ENCODE data around the gene SLC25A25. TPM values are rescaled to one million over a fixed set of nuclear protein-coding genes. Genes with fewer than 3 reads are reported as not detected.

The SLC25A25 gene
- total RNA-seq, 1 donor from 2014 or later, result 34.7 TPM

DNA sequence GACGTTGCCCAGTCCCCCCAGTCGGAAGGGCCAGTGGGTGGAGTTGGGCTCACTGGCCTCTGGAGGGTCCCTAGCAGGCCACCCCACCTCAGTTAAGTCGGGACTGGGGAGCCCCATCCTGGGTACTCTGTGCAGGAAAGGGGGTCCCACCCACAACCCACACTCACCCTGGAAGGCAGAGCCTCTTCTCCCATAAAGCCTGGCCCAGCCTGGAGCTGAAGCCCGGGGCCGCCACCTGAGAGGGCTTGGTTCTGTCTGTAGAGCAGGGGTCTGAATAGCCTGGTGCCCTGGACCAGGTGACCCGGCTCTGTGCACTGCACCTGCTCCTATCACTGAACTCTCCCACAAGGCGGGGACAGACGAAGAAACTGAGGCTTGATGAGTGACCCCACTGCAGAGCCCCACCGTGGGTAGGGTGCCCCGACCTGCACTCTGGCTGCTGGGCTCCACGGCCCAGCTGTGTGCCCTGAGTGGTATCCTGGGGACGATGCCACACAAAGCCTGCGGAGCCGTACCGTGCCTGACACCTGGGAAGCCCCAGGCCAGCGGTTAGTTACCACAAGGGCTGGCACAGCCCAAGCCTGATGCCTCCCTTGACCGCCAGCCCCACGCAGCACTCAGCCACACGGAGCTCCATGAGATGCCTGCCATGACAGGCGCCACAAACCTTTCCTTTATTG, 52.2 kb downstream of the SLC25A25 start:
- DNase-seq (no peak), ATAC-seq (no peak)
- H3K36me3 ChIP-seq, result peaks cover 36% of the 10 kb centered on the region
- no peaks in the 10 kb centered on the region for H3K9me3 ChIP-seq
- H3K27ac ChIP-seq, result no peak overlapping the region
- no peaks in the 10 kb centered on the region for H3K27me3 ChIP-seq
- intact Hi-C loops (cut with DNase I), result no loop called here
- H3K4me1 ChIP-seq, result peaks cover 11% of the 10 kb centered on the region
- H3K4me3 ChIP-seq, result no peak overlapping the region
- TF ChIP-seq, protein P1, sequence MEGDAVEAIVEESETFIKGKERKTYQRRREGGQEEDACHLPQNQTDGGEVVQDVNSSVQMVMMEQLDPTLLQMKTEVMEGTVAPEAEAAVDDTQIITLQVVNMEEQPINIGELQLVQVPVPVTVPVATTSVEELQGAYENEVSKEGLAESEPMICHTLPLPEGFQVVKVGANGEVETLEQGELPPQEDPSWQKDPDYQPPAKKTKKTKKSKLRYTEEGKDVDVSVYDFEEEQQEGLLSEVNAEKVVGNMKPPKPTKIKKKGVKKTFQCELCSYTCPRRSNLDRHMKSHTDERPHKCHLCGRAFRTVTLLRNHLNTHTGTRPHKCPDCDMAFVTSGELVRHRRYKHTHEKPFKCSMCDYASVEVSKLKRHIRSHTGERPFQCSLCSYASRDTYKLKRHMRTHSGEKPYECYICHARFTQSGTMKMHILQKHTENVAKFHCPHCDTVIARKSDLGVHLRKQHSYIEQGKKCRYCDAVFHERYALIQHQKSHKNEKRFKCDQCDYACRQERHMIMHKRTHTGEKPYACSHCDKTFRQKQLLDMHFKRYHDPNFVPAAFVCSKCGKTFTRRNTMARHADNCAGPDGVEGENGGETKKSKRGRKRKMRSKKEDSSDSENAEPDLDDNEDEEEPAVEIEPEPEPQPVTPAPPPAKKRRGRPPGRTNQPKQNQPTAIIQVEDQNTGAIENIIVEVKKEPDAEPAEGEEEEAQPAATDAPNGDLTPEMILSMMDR (IDR thresholded peaks at IDR 0.05), result no peak

DNA sequence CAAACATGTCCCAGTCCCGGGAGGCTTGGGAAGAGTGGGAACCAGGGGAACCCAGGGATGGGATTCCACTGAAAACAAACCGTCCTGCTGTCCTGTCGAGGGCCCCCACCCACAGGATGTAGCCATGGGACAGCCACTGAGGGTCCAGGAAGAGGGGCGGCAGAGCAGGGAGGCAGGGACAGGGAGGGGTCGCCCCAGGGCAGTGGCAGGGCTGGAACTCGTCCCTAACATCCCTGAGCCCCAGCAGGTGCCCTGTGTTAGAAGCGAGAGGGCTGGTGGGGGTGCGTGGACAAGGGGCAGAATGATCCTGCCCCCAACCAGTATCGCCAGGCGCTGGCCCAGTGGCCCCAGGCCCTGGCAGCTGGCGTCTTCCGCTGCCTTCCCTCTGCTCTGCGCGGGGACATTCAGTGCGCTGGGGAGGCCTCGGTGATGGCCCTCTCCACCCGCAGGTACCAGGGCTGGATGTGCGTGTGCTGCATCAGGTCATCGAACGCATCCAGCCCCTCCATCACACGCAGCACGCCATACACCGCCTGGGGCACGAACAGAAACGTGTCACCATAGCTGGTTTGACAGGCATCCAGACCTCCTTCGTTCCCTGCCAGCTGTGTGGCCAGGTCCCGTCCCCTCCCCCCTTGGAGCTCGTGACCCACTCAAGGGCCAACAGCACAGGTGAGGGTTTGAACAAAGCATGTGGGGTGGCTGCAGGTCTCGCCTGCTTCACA, 52.9 kb downstream of the SLC25A25 start:
- TF ChIP-seq, protein P1 (IDR thresholded peaks at IDR 0.05), result no peak
- Histone ChIP-seq H3K4me3 (no peak overlapping the region), H3K36me3 (peaks cover 36% of the 10 kb centered on the region), H3K27ac (no peak overlapping the region), H3K27me3 (no peaks in the 10 kb centered on the region), H3K9me3 (no peaks in the 10 kb centered on the region), H3K4me1 (peaks cover 15% of the 10 kb centered on the region)
- DNase-seq (no peak), ATAC-seq (no peak)
- intact Hi-C loops (cut with DNase I), result no loop called here

DNA sequence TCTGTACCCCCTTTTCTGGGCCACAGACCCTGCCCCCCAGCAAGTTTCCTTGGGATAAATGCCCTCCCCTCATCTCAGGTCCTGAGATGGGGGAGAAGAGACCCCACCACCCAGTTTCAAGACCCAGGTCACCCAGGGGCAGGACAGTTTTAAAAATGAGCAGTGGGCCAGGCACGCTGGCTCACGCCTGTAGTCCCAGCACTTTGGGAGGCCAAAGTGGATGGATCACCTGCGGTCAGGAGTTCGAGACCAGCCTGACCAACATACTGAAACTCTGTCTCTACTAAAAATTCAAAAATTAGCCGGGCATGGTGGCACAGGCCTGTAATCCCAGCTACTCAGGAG, 53.4 kb downstream of the SLC25A25 start:
- TF ChIP-seq, protein P1 (IDR thresholded peaks at IDR 0.05), result no peak
- Histone ChIP-seq H3K4me3 (no peak overlapping the region), H3K27ac (no peak overlapping the region), H3K27me3 (no peaks in the 10 kb centered on the region), H3K36me3 (peaks cover 36% of the 10 kb centered on the region), H3K4me1 (peaks cover 17% of the 10 kb centered on the region), H3K9me3 (no peaks in the 10 kb centered on the region)
- DNase-seq (no peak), ATAC-seq (no peak)
- intact Hi-C loops (cut with DNase I), result no loop called here

DNA sequence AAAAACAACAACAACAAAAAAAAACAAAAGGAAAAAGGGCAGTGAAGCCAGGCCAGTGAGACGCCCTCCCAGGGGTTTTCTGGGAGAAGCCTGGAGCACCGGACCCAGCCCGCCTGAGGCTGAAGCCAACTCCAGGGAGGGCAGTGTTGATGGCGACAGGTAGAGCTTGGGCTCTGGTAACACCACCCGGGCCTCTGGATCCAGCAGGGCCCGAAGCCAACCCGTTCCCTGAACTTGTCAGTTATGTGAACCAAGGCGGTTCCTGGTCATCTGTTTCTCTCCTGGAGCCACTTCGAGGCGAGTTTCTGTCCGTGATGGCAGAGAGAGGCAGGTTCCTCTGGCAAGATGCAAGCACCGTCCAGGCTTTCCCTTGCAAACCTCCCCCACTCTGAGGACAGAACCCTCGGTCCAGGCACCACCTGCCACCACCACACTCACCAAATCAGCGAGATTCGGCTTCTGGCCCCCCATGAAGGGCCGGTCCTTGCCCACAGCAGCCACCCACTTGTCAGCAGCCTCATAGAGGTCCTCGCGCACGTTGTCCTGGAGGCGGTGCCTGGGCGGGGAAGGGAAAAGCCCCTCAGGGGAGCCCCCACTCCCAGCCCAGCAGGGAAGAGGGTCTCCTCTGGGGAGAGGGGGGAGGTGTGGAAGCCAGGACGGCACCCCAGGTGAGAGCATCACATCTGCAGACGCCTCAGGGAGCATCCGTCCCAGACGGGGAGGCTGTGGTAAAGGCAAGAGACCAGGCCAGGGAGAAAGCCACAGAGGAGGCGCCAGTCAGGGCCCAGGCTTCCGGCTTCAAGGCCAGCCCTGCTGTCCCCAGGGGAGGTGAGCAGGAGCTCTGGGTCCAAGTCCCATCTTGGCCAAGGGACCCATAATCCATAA, 54.1 kb downstream of the SLC25A25 start:
- Histone ChIP-seq H3K27ac (no peak overlapping the region), H3K36me3 (peaks cover 36% of the 10 kb centered on the region), H3K27me3 (no peaks in the 10 kb centered on the region), H3K9me3 (no peaks in the 10 kb centered on the region), H3K4me1 (peaks cover 22% of the 10 kb centered on the region), H3K4me3 (no peak overlapping the region)
- TF ChIP-seq, protein P1 (IDR thresholded peaks at IDR 0.05), result no peak
- ATAC-seq (no peak), DNase-seq (no peak)
- intact Hi-C loops (cut with DNase I), result no loop called here

DNA sequence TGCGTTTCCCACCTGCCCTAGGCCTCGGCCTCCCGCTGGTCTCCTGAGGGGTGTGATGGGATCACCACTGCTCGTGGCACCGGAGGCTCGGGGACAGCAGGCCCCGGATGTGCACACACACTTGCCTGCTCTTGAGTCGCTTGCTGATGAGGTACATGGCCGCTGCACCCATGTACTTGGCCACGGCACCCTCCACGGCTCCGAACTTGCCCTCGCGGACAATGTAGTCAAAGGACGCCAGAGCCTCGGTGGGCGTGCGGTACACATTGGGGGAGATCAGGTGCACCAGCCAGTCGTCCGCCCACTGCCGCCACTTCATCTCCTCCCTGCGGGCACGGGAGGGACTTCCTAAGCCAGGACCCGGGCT, 54.8 kb downstream of the SLC25A25 start:
- H3K9me3 ChIP-seq, result no peaks in the 10 kb centered on the region
- intact Hi-C loops (cut with DNase I), result no loop called here
- H3K36me3 ChIP-seq, result peaks cover 36% of the 10 kb centered on the region
- ATAC-seq (no peak), DNase-seq (no peak)
- H3K27ac ChIP-seq, result no peak overlapping the region
- TF ChIP-seq, protein P1 (IDR thresholded peaks at IDR 0.05), result no peak
- no peaks in the 10 kb centered on the region for H3K27me3 ChIP-seq
- no peak overlapping the region for H3K4me3 ChIP-seq
- H3K4me1 ChIP-seq, result peaks cover 21% of the 10 kb centered on the region

Measured in upper lobe of right lung (tissue), 1 donor.